Activated CD4-positive, alpha-beta T cell treated with anti-CD3 and anti-CD28 coated beads, Interleukin-2, amount 10 ng/mL, durations not matched to agents 24 days and 14 days (primary cell): ENCODE results near the gene CHMP4A. TPM values are rescaled to one million over a fixed set of nuclear protein-coding genes. Genes with fewer than 3 reads are reported as not detected.
"Not testable (repeated sequence)": the region's sequence is repeated elsewhere in the genome, so short reads cannot be mapped to it uniquely, and the experiment has no call there.

Source experiments
- DNase-seq: peaks from one replicate; pipeline ENCODE4 v3.0.0; 2022
- H3K27ac Mint-ChIP-seq: one replicate; pipeline ENCODE4 v1.8.0; 2022; ENCODE audit warnings: mild to moderate bottlenecking, mixed read lengths
- H3K27me3 Mint-ChIP-seq: one replicate; pipeline ENCODE4 v1.8.0; 2022; ENCODE audit warnings: mixed read lengths
- H3K36me3 Mint-ChIP-seq: one replicate; pipeline ENCODE4 v1.8.0; 2022; ENCODE audit warnings: low read depth, mild to moderate bottlenecking, mixed read lengths
- H3K4me1 Mint-ChIP-seq: one replicate; pipeline ENCODE4 v1.8.0; 2021; ENCODE audit warnings: mixed read lengths
- H3K4me3 Mint-ChIP-seq: one replicate; pipeline ENCODE4 v1.8.0; 2022; ENCODE audit warnings: mild to moderate bottlenecking, moderate library complexity, mixed read lengths
- H3K9me3 Mint-ChIP-seq: one replicate; pipeline ENCODE4 v1.8.0; 2021; ENCODE audit warnings: mixed read lengths
- intact Hi-C: fragments of 100-400 bp; cut with micrococcal nuclease; formaldehyde crosslinking; loops from one replicate; pipeline ENCODE4 v1.15.1; 2023
- total RNA-seq: library from RNA; stranded (reverse); gene quantifications from 2 replicates; pipeline ENCODE4 v1.2.3, GENCODE V29; 2022

Gene CHMP4A
- total RNA-seq, 1 donor from 2014 or later, result 88.0 TPM

DNA sequence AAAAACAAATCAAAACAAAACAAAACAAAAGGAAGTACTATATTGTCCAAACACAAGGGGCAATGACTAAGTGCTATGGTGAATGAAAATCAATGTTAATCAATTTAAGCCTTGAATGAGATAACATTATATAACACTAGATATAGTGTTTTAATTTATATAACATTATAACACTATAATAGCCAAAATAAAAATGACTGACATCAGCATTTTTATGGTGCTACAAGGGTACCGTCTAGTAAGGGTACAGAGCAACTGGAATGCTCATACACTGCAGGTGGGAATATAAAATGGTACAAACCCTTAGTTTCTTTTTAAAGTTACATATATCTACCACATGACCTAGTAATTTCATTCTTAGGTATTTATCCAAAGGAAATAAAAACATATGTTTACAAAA lies 13.2 kb upstream of the CHMP4A start:
- Mint-ChIP-seq H3K36me3 (peaks cover 18% of the 10 kb centered on the region), H3K27ac (no peak overlapping the region), H3K4me3 (no peak overlapping the region), H3K4me1 (peaks cover 21% of the 10 kb centered on the region), H3K27me3 (no peaks in the 10 kb centered on the region), H3K9me3 (no peaks in the 10 kb centered on the region)
- no peak for DNase-seq
- intact Hi-C loops, result no loop called here

DNA sequence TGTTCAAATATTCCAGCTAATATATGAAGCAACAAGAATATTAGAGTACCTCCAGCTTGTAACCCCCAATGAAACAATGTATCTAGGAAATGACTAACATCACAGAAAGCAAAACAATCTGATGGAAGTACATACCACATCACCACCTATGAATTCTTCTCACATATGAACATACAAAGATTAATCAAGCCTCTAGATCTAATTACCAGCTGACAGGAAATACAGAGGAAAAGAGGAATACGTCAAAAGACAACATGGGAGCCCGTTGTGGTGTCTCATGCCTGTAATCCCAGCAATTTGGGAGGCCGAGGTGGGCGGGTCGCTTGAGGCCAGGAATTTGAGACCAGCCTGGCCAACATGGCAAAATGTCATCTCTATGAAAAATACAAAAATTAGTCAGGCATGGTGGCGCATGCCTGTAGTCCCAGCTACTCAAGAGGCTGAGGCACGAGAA lies 11.4 kb upstream of the CHMP4A start:
- Mint-ChIP-seq H3K27ac (no peak overlapping the region), H3K36me3 (peaks cover 18% of the 10 kb centered on the region), H3K27me3 (no peaks in the 10 kb centered on the region)

DNA sequence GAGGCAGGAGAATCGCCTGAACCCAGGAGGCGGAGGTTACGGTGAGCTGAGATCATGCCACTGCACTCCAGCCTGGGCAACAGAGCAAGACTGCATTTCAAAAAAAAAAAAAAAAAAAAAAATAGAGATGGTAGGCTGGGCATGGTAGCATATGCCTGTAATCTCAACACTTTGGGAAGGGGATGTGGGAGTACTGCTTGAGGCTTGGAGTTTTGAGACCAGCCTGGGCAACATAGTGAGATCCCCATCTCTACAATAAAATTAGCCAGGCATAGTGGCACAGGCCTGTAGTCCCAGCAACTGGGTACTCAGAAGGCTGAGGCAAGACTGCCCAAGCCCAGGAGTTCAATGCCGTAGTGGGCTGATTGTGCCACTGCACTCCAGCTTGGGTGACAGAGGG lies 9.7 kb upstream of the CHMP4A start:
- H3K4me3 Mint-ChIP-seq, H3K9me3 Mint-ChIP-seq, intact Hi-C loops, DNase-seq, H3K27ac Mint-ChIP-seq, H3K27me3 Mint-ChIP-seq: not testable (repeated sequence)
- H3K36me3 Mint-ChIP-seq, result peaks cover 18% of the 10 kb centered on the region
- H3K4me1 Mint-ChIP-seq, result peaks cover 12% of the 10 kb centered on the region

More for the DNA sequence above, 11.4 kb upstream of the CHMP4A start:
- H3K4me3 Mint-ChIP-seq, result no peak overlapping the region
- no peak for DNase-seq
- H3K9me3 Mint-ChIP-seq, result no peaks in the 10 kb centered on the region
- peaks cover 14% of the 10 kb centered on the region for H3K4me1 Mint-ChIP-seq
- intact Hi-C loops, result no loop called here

DNA sequence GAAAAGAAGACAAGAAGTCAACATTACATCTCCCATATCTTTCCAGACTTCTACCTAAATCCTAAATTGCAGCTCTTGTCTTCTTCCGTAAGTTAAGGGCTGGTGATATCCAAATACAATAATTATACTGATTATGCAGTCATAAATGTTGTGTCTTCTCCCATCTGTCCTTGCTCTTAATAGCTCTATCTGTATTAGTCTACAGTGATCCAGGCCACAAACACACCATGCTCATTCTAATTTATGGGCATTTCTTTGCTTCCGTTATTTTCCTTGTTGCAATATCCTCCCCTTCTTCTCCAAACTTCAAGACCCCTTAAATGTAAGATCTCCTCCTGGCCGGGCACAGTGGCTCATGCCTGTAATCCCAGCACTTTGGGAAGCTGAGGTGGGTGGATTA lies 6.2 kb upstream of the CHMP4A start:
- no peaks in the 10 kb centered on the region for H3K9me3 Mint-ChIP-seq
- H3K36me3 Mint-ChIP-seq, result peaks cover 17% of the 10 kb centered on the region
- H3K4me1 Mint-ChIP-seq, result peaks cover 18% of the 10 kb centered on the region
- intact Hi-C loops, result no loop called here
- DNase-seq, result no peak
- H3K27me3 Mint-ChIP-seq, result no peaks in the 10 kb centered on the region
- no peak overlapping the region for H3K27ac Mint-ChIP-seq
- H3K4me3 Mint-ChIP-seq, result no peak overlapping the region

DNA sequence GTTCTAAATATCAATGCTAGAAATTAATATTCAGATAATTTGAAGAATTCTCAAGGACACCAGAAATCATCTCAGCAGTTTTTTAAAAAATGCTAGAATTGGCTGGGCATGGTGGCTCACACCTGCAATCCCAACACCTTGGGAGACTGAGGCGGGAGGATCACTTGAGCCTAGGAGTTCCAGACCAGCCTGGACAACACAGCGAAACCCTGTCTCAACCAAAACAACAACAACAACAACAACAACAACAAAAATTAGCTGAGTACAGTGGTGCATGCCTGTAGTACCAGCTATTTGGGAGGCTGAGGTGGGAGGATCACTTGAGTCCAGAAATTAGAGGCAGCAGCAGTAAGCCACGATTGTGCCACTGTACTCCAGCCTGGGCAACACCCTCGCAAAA lies 5.8 kb upstream of the CHMP4A start:
- DNase-seq, result no peak
- Mint-ChIP-seq H3K27ac (no peak overlapping the region), H3K27me3 (no peaks in the 10 kb centered on the region), H3K4me1 (peaks cover 21% of the 10 kb centered on the region), H3K4me3 (no peak overlapping the region), H3K36me3 (peaks cover 19% of the 10 kb centered on the region), H3K9me3 (no peaks in the 10 kb centered on the region)
- intact Hi-C loops, result no loop called here

DNA sequence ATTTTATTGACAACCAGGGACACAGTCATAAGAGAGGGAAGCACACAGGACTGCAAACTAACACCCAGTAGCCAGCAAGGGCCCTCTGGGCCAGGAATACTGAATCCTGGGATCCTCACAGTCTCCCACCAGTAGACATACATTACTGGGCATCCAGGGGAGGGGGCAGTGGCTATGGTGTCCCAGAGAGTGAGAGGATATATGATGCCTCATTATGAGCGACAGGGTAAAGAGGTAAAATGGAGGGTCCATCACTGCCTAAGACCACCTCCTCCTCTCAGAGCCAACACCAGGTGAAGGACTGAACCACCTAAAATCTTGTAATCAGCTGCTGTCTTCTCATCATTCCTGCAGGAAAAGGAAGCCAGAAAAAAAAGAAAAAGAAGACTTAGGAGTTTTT lies 3.6 kb upstream of the CHMP4A start:
- H3K4me1 Mint-ChIP-seq, result peaks cover 37% of the 10 kb centered on the region
- DNase-seq, H3K9me3 Mint-ChIP-seq, H3K4me3 Mint-ChIP-seq, H3K27me3 Mint-ChIP-seq: not testable (repeated sequence)
- peaks cover 28% of the 10 kb centered on the region for H3K36me3 Mint-ChIP-seq
- intact Hi-C loops, result loop anchor here (2.0 kb wide), 1 partner anchor 80 kb away; no protein-coding TSS in a partner anchor
- H3K27ac Mint-ChIP-seq, result peak overlapping the region; percentile 96

DNA sequence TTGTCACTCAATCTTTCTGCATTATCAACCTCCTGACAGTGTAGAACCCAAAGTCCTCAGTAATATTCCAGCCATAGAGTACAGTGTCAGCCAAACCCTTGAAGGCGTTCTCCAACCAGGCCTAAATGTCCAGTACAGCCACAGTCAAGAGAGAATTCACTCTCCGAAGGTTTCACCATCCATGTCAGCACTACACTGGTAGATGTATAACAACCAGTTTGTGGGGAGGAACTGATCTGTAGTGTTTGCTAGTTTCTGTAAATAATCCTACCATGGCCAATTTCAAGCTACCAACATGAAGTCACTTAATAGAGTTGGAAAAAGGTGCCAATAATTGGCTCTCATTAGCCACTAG lies 3.0 kb upstream of the CHMP4A start:
- peaks cover 33% of the 10 kb centered on the region for H3K36me3 Mint-ChIP-seq

DNA sequence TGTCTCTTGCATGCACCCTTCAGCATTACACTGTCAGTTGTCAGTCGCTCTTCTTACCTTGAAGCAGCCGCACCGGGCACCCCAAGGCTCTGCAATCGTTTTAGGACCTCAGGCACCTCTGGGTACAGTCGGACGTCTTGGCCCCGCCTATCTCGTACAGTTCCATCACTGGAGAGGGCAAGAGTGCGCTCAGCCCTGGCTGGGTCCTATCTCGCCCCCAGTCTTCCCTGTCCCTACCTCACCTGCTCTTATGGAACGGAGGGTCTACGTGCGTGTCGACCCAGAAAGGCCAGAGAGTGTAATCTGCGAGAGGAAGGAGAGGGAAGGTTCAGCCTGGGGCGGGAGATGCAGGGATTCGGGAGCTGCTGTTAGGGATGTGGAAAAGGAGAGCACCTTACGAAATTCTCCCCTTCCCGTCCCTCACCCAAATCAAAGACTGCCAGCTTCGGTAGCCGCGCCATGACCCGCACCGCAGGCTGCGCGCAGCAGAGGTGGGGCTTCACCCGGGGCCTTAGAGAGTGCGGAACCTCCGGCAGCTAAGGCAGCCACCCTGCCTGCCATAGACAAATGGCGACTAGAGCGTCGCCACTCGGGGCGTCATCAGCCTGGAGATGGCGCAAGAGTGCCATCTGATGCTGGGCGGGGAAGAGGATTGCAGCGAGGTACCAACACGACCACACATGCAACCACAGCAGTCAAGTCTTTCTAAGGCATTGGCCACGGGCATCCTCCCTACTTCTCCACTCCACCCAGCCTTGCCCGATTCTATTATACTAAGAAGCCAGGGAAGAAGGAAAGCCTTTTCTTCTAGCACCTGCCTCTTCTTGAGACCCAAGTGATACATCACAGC lies 2.4 kb upstream of the CHMP4A start, which contains the start of gene MDP1:
TSS of gene MDP1 (minus strand) at position 572 of the 850 bp plus-strand sequence. CDS start at position 461, 111 bp downstream.
- peaks cover 38% of the 10 kb centered on the region for H3K36me3 Mint-ChIP-seq
- peaks cover 43% of the 10 kb centered on the region for H3K4me1 Mint-ChIP-seq
- DNase-seq, result peak; percentile 96
- peaks cover 2% of the 10 kb centered on the region for H3K27me3 Mint-ChIP-seq
- peak within 1 kb of the TSS; percentile 96 for H3K27ac Mint-ChIP-seq
- intact Hi-C loops, result loop anchor here (2.0 kb wide), 1 partner anchor 81 kb away; no protein-coding TSS in a partner anchor
- peak within 1 kb of the TSS; percentile 93 for H3K4me3 Mint-ChIP-seq
- H3K9me3 Mint-ChIP-seq, result no peaks in the 10 kb centered on the region

More for the DNA sequence above, 3.0 kb upstream of the CHMP4A start:
- peaks cover 2% of the 10 kb centered on the region for H3K27me3 Mint-ChIP-seq
- DNase-seq, result no peak
- H3K4me3 Mint-ChIP-seq, result peak overlapping the region; percentile 93
- peak overlapping the region; percentile 96 for H3K27ac Mint-ChIP-seq
- H3K4me1 Mint-ChIP-seq, result peaks cover 43% of the 10 kb centered on the region
- intact Hi-C loops, result loop anchor here (2.0 kb wide), 1 partner anchor 80 kb away; no protein-coding TSS in a partner anchor
- no peaks in the 10 kb centered on the region for H3K9me3 Mint-ChIP-seq

DNA sequence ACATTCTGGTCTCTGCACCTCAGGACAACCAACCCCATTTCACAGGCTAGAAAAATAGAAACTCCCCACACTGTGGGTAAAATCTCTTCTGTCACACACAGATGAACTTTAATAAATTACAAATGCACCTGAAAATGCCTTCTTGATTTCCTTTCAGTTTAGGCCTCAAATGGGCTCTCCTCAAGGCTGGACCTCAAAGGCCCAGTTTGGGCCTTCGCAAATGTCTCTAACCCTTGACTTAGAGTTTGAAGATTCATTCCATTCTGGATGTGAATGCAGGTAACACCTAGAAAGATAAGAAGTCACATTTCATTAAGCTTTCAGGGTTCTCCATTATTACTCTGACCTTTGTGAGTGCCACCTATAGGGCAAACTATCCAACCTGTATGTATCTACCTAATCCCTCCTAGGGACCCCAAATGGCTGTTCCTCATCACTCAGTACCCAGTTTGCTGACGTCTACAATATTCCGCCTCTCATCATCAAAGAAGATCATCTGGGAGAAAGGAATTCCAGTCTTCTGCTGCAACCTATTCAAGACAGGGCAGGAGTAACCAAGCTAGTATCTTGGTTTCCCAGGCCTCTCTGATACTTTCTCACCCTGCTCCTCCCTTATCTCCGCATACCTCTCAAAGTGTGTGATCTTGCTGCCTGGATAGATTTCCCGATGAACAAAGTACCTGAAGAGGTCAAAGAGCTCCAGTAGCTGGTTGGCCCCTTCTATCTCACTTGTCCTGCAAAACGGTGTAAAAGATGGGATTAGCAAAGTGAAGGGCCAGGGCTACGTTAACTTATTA lies 776 bp upstream of the CHMP4A start:
- DNase-seq, result no peak
- peaks cover 47% of the 10 kb centered on the region for H3K4me1 Mint-ChIP-seq
- H3K9me3 Mint-ChIP-seq, result no peaks in the 10 kb centered on the region
- H3K4me3 Mint-ChIP-seq, result peak overlapping the region; percentile 93
- peak overlapping the region; percentile 96 for H3K27ac Mint-ChIP-seq
- peaks cover 2% of the 10 kb centered on the region for H3K27me3 Mint-ChIP-seq
- intact Hi-C loops, result loop anchor here (1.0 kb wide), 9 partner anchors 18 to 100 kb away; partner anchors contain the start of genes DCAF11, DHRS1, EMC9 and GMPR2
- H3K36me3 Mint-ChIP-seq, result peaks cover 50% of the 10 kb centered on the region

DNA sequence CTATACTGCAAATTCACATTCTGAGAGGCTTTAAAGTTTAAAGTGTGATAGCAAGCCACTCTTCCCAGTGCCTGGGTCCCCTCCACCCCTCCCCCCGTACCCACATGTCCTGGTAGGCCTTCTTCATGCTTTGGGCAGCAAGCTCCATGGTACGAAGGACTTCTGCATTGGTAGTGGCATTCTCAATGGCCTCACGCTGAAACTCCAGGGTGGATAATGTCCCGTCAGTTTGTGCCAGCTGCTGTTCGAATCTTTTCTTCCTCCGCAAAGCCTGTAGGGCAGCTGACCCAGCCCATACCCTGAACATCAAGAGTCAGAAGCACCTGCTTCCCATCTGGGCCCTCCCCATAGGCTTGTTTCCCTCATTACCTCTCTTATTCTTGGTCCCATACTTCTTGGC lies 2.0 kb downstream of the CHMP4A start:
- Mint-ChIP-seq H3K4me1 (peaks cover 51% of the 10 kb centered on the region), H3K4me3 (peak overlapping the region; percentile 93), H3K9me3 (no peaks in the 10 kb centered on the region), H3K27me3 (peaks cover 2% of the 10 kb centered on the region), H3K36me3 (peaks cover 61% of the 10 kb centered on the region), H3K27ac (peak overlapping the region; percentile 96)
- no peak for DNase-seq
- intact Hi-C loops, result no loop called here

DNA sequence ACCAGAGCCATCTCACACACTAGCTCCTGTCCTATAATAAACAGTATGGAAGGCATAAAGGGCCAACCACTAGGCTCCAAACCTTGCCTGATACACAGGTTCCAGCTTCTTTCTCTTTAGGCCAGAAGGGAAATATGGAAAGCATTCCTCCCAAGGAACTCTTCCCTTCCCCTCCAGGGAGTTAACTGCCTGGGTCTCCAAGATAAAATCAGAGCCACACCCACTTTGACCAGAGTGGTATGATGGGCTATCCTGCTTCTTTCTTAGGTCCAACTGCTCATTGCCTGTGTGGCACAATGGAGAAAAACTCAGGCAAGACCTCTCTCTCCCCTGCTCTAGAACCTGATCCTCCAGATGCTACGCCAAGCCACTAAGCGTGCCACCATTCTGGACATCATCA lies 5.7 kb downstream of the CHMP4A start:
- Mint-ChIP-seq H3K9me3 (peaks cover 5% of the 10 kb centered on the region), H3K36me3 (peaks cover 73% of the 10 kb centered on the region), H3K27ac (no peak overlapping the region), H3K4me3 (no peak overlapping the region), H3K4me1 (peaks cover 32% of the 10 kb centered on the region), H3K27me3 (no peaks in the 10 kb centered on the region)
- DNase-seq, result no peak
- intact Hi-C loops, result no loop called here

DNA sequence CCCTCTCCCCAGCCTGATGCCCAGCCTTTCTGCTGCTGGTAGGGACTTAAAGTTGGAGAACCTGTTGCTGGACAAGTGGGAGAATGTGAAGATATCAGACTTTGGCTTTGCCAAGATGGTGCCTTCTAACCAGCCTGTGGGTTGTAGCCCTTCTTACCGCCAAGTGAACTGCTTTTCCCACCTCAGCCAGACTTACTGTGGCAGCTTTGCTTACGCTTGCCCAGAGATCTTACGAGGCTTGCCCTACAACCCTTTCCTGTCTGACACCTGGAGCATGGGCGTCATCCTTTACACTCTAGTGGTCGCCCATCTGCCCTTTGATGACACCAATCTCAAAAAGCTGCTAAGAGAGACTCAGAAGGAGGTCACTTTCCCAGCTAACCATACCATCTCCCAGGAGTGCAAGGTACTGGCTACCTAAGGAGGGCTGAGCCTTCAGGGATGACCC lies 6.2 kb downstream of the CHMP4A start:
- Mint-ChIP-seq H3K36me3 (peaks cover 78% of the 10 kb centered on the region), H3K27me3 (no peaks in the 10 kb centered on the region), H3K4me1 (peaks cover 29% of the 10 kb centered on the region), H3K27ac (no peak overlapping the region), H3K4me3 (no peak overlapping the region), H3K9me3 (peaks cover 6% of the 10 kb centered on the region)
- no peak for DNase-seq
- intact Hi-C loops, result no loop called here

DNA sequence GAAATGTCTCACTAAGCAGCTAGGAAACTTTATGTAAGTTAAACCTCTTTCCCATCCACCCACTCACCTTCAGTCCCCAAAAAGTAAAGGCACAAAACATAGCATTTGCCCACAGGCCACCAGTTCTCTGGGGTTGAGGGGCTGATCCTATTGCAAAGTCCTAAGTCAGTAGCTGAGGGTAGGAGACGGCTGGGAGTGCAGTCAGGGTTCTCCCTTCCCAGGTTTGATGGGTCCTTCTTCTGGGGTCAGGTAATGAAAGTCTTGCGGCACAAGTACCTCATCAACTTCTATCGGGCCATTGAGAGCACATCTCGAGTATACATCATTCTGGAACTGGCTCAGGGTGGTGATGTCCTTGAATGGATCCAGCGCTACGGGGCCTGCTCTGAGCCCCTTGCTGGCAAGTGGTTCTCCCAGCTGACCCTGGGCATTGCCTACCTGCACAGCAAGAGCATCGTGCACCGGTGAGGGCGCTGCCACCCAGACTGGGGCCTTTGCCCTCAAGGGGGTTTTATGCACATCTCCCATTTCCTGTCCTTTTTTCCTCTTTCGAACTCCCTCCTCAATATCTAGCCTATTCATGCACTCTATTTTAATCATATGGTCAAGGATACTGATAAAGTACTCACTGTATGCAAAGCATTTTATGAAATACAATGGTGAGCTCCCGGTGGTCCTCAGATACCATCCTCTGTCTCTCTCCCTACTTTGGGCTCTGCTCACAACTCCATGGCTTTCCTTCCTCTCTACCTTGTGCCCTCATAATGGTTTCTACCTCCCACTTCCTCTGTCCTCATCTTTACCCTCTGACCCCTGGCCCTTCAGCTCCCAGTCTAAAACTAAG lies 6.8 kb downstream of the CHMP4A start:
- no peak overlapping the region for H3K27ac Mint-ChIP-seq
- no peaks in the 10 kb centered on the region for H3K27me3 Mint-ChIP-seq
- no peak overlapping the region for H3K4me3 Mint-ChIP-seq
- peaks cover 25% of the 10 kb centered on the region for H3K4me1 Mint-ChIP-seq
- no peak for DNase-seq
- H3K9me3 Mint-ChIP-seq, result peaks cover 9% of the 10 kb centered on the region
- H3K36me3 Mint-ChIP-seq, result peaks cover 81% of the 10 kb centered on the region
- intact Hi-C loops, result no loop called here
